KMS-11 (cell line): ENCODE results near the gene THOC7.
A peak's percentile ranks its signal among the peaks of the same experiment; 100 is the strongest.

ENCODE experiments used
- H2AFZ ChIP-seq: fragments of 200-600 bp; sonication (generic); 2 replicates; pipeline ENCODE4 v1.6.1; 2016; ENCODE audit warnings: antibody characterized with exemption, mixed run types, low read depth
- H3K27ac ChIP-seq: fragments of 200-600 bp; sonication (generic); 2 replicates; pipeline ENCODE4 v1.6.1; 2016; ENCODE audit warnings: mild to moderate bottlenecking, mixed run types
- H3K27me3 ChIP-seq: fragments of 200-600 bp; sonication (generic); 2 replicates; pipeline ENCODE4 v1.6.1; 2017; ENCODE audit warnings: mild to moderate bottlenecking, low read depth, mixed run types, moderate library complexity; ENCODE audit not compliant: insufficient read depth
- H3K36me3 ChIP-seq: fragments of 200-600 bp; sonication (generic); 2 replicates; pipeline ENCODE4 v1.6.1; 2017; ENCODE audit warnings: mild to moderate bottlenecking, mixed run types; ENCODE audit not compliant: insufficient read depth
- H3K4me1 ChIP-seq: fragments of 200-600 bp; sonication (generic); 2 replicates; pipeline ENCODE4 v1.6.1; 2016; ENCODE audit warnings: mild to moderate bottlenecking, low read depth, mixed run types; ENCODE audit not compliant: poor library complexity, severe bottlenecking
- H3K4me2 ChIP-seq: fragments of 200-600 bp; sonication (generic); 2 replicates; pipeline ENCODE4 v1.7.0; 2016; ENCODE audit warnings: mild to moderate bottlenecking, mixed run types
- H3K4me3 ChIP-seq: fragments of 200-600 bp; sonication (generic); IDR thresholded peaks from 2 replicates; pipeline ENCODE4 v1.6.1; 2017; ENCODE audit warnings: low read depth, low read length, mixed read lengths; ENCODE audit not compliant: insufficient read depth
- H3K79me2 ChIP-seq: fragments of 200-600 bp; sonication (generic); 2 replicates; pipeline ENCODE4 v1.6.1; 2016; ENCODE audit warnings: low read depth, mixed run types; ENCODE audit not compliant: insufficient read depth
- H3K9ac ChIP-seq: fragments of 200-600 bp; sonication (generic); 2 replicates; pipeline ENCODE4 v1.6.1; 2016; ENCODE audit warnings: mild to moderate bottlenecking, mixed run types
- H4K20me1 ChIP-seq: fragments of 200-600 bp; sonication (generic); 2 replicates; pipeline ENCODE4 v1.6.1; 2016; ENCODE audit warnings: mild to moderate bottlenecking, mixed run types; ENCODE audit not compliant: insufficient read depth
- TF ChIP-seq, protein P1 (sequence below): fragments of 200-600 bp; sonication (generic); conservative IDR thresholded peaks from 2 replicates; pipeline ENCODE4 v1.6.1; 2017; ENCODE audit warnings: low read depth, mild to moderate bottlenecking, antibody characterized with exemption, low read length, moderate library complexity, mixed read lengths

The THOC7 gene

DNA sequence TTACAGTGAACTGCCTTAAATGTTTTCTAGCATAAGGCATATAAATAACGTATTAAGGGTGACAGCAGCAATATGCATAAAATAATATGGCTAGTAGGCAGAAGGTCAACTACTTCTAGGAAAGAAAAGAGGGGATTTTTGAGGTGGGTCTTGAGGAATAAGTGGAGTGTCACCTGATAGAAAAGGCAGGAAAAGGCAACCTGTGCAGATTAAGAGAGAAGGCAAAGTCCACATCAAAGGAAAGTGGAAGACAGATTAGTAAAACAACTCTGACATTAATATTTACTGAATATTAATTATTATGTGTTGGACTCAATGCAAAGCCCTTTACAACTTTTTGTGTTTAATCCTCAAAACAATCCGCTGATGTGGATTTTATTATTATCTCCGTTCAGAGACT is 2.8 kb downstream of the THOC7 start:
- Histone ChIP-seq H2AFZ (no peak overlapping the region), H3K79me2 (peaks cover 36% of the 10 kb centered on the region; the same call in 1 of the 2 replicates), H3K27ac (no peak overlapping the region), H3K9ac (no peak overlapping the region), H3K4me3 (no peak overlapping the region), H3K4me2 (no peak overlapping the region), H4K20me1 (no peaks in the 10 kb centered on the region), H3K36me3 (no peaks in the 10 kb centered on the region), H3K27me3 (no peaks in the 10 kb centered on the region), H3K4me1 (peaks cover 12% of the 10 kb centered on the region)
- TF ChIP-seq, protein P1, sequence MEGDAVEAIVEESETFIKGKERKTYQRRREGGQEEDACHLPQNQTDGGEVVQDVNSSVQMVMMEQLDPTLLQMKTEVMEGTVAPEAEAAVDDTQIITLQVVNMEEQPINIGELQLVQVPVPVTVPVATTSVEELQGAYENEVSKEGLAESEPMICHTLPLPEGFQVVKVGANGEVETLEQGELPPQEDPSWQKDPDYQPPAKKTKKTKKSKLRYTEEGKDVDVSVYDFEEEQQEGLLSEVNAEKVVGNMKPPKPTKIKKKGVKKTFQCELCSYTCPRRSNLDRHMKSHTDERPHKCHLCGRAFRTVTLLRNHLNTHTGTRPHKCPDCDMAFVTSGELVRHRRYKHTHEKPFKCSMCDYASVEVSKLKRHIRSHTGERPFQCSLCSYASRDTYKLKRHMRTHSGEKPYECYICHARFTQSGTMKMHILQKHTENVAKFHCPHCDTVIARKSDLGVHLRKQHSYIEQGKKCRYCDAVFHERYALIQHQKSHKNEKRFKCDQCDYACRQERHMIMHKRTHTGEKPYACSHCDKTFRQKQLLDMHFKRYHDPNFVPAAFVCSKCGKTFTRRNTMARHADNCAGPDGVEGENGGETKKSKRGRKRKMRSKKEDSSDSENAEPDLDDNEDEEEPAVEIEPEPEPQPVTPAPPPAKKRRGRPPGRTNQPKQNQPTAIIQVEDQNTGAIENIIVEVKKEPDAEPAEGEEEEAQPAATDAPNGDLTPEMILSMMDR = no peak

DNA sequence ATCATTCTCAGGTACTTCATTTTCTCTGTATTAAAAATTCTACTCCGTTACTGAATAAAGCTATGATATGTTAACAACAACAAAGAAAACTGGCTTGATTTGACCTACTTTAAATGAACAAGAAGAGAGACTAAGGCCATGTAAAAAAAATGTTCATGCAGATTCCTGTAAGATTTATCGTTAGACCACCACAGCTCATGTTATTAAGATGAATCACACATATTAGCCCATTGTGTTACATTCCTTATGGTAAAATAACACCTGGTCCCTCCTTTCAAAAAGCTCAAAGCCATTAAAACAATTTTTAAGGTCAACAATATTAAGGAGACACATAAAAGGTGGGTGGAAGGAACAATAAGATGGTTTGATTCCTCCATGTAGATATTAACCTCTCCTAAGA is 6.3 kb downstream of the THOC7 start:
- H3K27ac ChIP-seq = no peak overlapping the region
- TF ChIP-seq, protein P1 = no peak
- H2AFZ ChIP-seq = no peak overlapping the region
- no peak overlapping the region for H3K4me3 ChIP-seq
- H3K4me2 ChIP-seq = no peak overlapping the region
- no peaks in the 10 kb centered on the region for H4K20me1 ChIP-seq
- H3K36me3 ChIP-seq = no peaks in the 10 kb centered on the region
- no peak overlapping the region for H3K9ac ChIP-seq
- no peaks in the 10 kb centered on the region for H3K27me3 ChIP-seq
- H3K4me1 ChIP-seq = peaks cover 20% of the 10 kb centered on the region
- H3K79me2 ChIP-seq = peaks cover 34% of the 10 kb centered on the region; the same call in 1 of the 2 replicates

DNA sequence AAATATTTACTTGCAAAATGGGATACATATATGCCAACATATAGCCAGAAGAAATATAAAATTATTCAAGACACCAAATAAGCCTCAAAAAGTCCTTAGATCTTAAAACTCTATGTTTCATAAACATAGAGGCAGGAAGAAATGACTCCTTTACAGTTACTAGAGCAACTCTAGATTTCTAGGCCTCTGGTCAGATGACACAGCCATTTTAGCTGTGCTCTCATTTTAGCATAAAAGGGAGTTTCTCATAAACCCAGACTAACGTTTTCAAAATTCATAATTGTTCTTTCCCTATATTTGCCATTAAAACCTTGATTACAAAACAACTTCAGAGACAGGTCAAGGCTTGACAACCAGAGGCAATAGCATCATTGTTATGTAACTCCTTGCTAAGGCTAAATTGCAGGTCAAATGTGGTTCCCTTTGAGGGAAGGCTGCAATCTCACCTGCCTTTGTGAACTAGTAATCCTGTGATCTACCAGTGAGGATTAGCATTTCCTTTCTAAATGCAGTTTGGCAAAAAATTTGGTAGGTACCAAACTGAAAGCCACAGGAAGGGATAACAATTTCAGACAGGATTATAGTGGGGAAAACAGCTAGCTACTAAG is 8.2 kb downstream of the THOC7 start:
- no peak overlapping the region for H3K4me3 ChIP-seq
- no peaks in the 10 kb centered on the region for H3K27me3 ChIP-seq
- peak overlapping the region; percentile 19; the same call in 1 of the 2 replicates for H3K9ac ChIP-seq
- peak overlapping the region; percentile 75 for H3K27ac ChIP-seq
- no peak overlapping the region for H2AFZ ChIP-seq
- H3K4me1 ChIP-seq = peaks cover 21% of the 10 kb centered on the region
- TF ChIP-seq, protein P1 = no peak
- H3K79me2 ChIP-seq = peaks cover 27% of the 10 kb centered on the region; the same call in 1 of the 2 replicates
- peak overlapping the region; percentile 60 for H3K4me2 ChIP-seq
- no peaks in the 10 kb centered on the region for H4K20me1 ChIP-seq
- no peaks in the 10 kb centered on the region for H3K36me3 ChIP-seq

DNA sequence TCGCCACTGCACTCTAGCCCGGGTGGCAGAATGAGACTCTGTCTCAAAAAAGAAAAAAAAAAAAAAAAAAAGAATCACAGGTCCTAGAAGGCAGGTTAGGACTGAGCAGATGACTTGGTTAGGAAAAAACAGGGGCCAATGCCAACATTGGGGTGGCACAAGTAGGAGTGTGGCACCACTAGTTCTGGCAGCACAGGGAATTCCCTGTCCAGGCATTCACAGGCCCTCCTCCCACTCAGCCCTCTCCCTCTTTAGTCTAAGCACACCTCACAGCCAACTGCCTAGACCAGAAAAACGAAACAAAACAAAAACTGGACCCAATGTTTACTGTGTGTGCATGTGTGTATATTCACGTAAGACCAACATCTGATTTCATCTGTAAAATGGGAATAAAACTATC is 10.5 kb downstream of the THOC7 start:
- H3K36me3 ChIP-seq = no peaks in the 10 kb centered on the region
- H2AFZ ChIP-seq = no peak overlapping the region
- H3K4me1 ChIP-seq = peaks cover 21% of the 10 kb centered on the region
- no peak overlapping the region for H3K4me3 ChIP-seq
- peaks cover 26% of the 10 kb centered on the region; the same call in 1 of the 2 replicates for H3K79me2 ChIP-seq
- TF ChIP-seq, protein P1 = no peak
- no peak overlapping the region for H3K9ac ChIP-seq
- H3K27me3 ChIP-seq = no peaks in the 10 kb centered on the region
- H3K4me2 ChIP-seq = no peak overlapping the region
- H3K27ac ChIP-seq = no peak overlapping the region
- no peaks in the 10 kb centered on the region for H4K20me1 ChIP-seq
